Measurements from ENCODE around the gene RNF19B. TPM values are rescaled to one million over a fixed set of nuclear protein-coding genes. Genes with fewer than 3 reads are reported as not detected.

The RNF19B gene
- total and polyA plus RNA-seq, 2 of the 8 experiments (the other 6 are each of a cell fraction or from before 2014, with no cell fraction given) = 9.2 to 11.2 TPM

DNA sequence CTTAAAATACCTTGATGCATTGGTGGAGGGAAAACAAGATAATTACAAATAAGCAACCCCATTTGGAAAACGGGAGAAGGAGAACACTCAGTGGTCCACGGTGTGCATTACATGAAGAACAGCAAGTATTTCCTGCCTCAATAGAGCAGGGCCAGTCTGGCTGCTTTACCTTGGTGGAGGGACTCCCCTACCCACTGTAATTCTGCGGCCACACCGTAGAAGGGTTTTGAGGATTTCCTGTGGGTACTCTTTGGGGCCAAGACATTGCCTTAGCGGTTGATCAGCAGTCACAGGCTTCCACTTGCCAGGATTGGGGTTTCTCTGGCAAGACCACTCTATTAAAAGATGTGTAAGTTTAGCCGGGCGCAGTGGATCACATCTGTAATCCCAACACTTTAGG lies 47.1 kb downstream of the RNF19B start:
- Histone ChIP-seq H3K14ac (ENCODE audit: insufficient read length) (no peak overlapping the region), H3K4me2 (ENCODE audit: insufficient read depth in 1 of 2, low read depth in 2 of 2, low read length in 2 of 2) (no peak overlapping the region), H3K4ac (replicated peaks; ENCODE audit: insufficient read length, low read depth, low read length) (no peak overlapping the region), H3K79me2 (ENCODE audit: control insufficient read depth in 1 of 2, insufficient read depth in 2 of 2, low read length in 2 of 2) (no peaks in the 10 kb centered on the region), H3K27ac (ENCODE audit: low read depth, low read length) (no peak overlapping the region), H2AFZ (ENCODE audit: low read length) (no peak overlapping the region), H4K20me1 (replicated peaks in 1 of 2; ENCODE audit: control insufficient read depth in 1 of 2, insufficient read depth in 2 of 2, low read length in 2 of 2) (no peaks in the 10 kb centered on the region), H2BK120ac (replicated peaks; ENCODE audit: low read depth, low read length) (no peak overlapping the region), H3K56ac (replicated peaks; ENCODE audit: insufficient read length, low read depth, low read length) (no peak overlapping the region), H2BK15ac (ENCODE audit: low read length) (no peak overlapping the region), H3K9ac (replicated peaks in 1 of 4; ENCODE audit: extremely low read depth in 1 of 4, low read depth in 3 of 4, low read length in 3 of 4) (no peak overlapping the region), H3K23ac (ENCODE audit: insufficient read length) (no peak overlapping the region), H3K4me1 (replicated peaks in 1 of 4; ENCODE audit: control insufficient read depth in 3 of 4, insufficient read depth in 4 of 4, low read length in 3 of 4) (no peaks in the 10 kb centered on the region), H3K18ac (ENCODE audit: extremely low read depth, low read length) (no peak overlapping the region), H4K5ac (ENCODE audit: insufficient read length, low read depth, low read length) (no peak overlapping the region), H2AK5ac (ENCODE audit: low read depth, low read length) (no peak overlapping the region), H2BK20ac (ENCODE audit: low read length) (no peak overlapping the region), H4K91ac (replicated peaks; ENCODE audit: insufficient read length, low read length) (no peak overlapping the region), H3K36me3 (ENCODE audit: control insufficient read depth in 2 of 4, insufficient read depth in 4 of 4, low read length in 3 of 4) (no peaks in the 10 kb centered on the region), H3K79me1 (ENCODE audit: low read depth, low read length) (no peaks in the 10 kb centered on the region), H3K4me3 (ENCODE audit: extremely low read depth in 1 of 4, insufficient read depth in 2 of 4, low read depth in 3 of 4, low read length in 4 of 4) (no peak overlapping the region), H3K9me3 (ENCODE audit: insufficient read depth in 2 of 2, low read depth in 1 of 2, low read length in 1 of 2) (no peaks in the 10 kb centered on the region), H3K27me3 (replicated peaks in 1 of 4; ENCODE audit: control insufficient read depth in 3 of 4, extremely low read depth in 1 of 4, insufficient read depth in 3 of 4, low read length in 3 of 4) (peaks cover 0 to 2% (median under 1%) of the 10 kb centered on the region in 4 experiments; a peak in 3 of 7 replicates), H4K8ac (ENCODE audit: extremely low read depth, insufficient read depth, low read length) (no peak overlapping the region), H2BK12ac (ENCODE audit: low read depth, low read length) (no peak overlapping the region), H2BK5ac (ENCODE audit: low read depth, low read length) (no peak overlapping the region), H3K23me2 (ENCODE audit: low read depth, low read length) (no peaks in the 10 kb centered on the region)
- no peak for DNase-seq (ENCODE audit: low read depth in 1 of 2, low spot score in 2 of 2)
- ChIA-PET POLR2A (ENCODE audit: partially characterized antibody) (interaction anchor here (1.0 kb wide), 1 partner anchor 17 kb away, joined by 3 read pairs; no protein-coding TSS in a partner anchor), CTCF (ENCODE audit: partially characterized antibody) (interaction anchor here (1.5 to 1.6 kb wide), 2 partner anchors 11 to 25 kb away, joined by 4 to 5 read pairs; no protein-coding TSS in a partner anchor)
- FAIRE-seq = no peak
- no peak for TF ChIP-seq KDM4A (IDR thresholded peaks at IDR 0.05; ENCODE audit: low read depth, low read length, severe bottlenecking)
- no peak for TF ChIP-seq SIRT6 (IDR thresholded peaks at IDR 0.05; ENCODE audit: low read length)
- TF ChIP-seq BCL11A (IDR thresholded peaks at IDR 0.05; ENCODE audit: low read depth in 2 of 2, low read length in 2 of 2) = no peak
- no peak for TF ChIP-seq GABPA (IDR thresholded peaks at IDR 0.05; ENCODE audit: borderline replicate concordance, insufficient read depth, low read length)
- 86% methylated on average over 7 of the region's 7 CpGs; no CpG with 5 or more reads in 1 of the 2 experiments for WGBS, 2 experiments (ENCODE audit: extremely low coverage in 1 of 2, insufficient coverage in 1 of 2, insufficient read length in 1 of 2, insufficient replicate concordance in 2 of 2, low coverage in 1 of 2, low lambda C conversion rate in 2 of 2, missing lambda C conversion rate in 1 of 2)
